Stimulated activated CD4-positive, alpha-beta T cell treated with anti-CD3 and anti-CD28 coated beads, Interleukin-2, amount 100 ng/mL, for 4 hours (primary cell): ENCODE results near the gene RLF.

Source experiments
- DNase-seq: peaks from one replicate; pipeline ENCODE4 v3.0.0-alpha.2; 2020; ENCODE audit warnings: low read depth

The RLF gene

DNA sequence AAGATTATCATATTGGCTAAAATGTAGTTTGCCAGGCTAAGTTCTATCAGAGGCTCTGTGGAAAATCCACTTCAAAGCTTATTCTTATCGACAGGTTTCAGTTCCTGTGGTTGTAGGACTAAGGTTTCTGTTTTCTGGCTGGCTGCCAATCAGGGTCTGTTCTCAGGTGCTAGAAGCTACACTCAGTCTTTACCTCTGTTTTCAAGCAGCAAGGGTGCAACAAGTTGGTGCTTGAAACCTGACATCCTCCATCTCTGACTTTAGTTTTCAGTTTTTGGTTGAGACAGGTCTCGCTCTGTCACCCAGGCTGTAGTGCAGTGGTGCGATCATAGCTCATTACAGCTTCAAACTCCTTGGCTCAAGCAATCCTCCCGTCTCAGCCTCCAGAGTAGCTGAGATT is 71.3 kb downstream of the RLF start:
- peak; percentile 10 for DNase-seq

DNA sequence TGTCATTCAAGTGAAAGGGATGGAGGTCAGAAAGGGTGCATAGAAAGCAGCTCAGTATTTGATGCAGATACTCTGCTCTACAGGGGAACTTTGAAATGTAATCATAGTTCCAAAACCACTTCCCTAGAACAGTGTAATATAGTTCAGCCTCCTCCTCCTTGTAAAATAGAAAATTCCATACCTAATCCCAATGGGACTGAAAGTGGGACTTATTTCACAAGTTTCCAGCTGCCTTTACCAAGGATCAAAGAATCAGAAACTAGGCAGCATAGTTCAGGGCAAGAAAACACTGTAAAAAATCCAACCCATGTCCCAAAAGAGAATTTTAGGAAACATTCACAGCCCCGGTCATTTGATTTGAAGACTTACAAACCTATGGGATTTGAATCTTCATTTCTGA is 78.4 kb downstream of the RLF start:
- no peak for DNase-seq

DNA sequence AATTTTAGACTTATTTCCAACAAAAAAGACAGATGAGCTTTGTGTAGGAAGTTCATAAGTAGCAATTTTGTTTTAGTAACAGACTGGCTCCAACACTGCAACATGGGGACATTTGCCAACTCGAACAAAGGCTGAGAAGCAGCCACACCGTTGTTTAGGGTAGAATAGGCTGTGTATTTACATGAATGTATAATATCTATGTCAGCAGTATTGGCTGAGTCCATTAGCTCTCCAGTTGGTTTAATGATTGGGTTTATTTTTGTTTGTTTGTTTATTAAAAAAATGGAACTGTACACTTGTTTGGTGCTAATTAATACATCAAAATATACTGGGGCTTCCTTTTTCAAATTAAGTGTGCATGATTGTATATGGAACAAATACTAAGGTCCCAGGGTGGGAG is 79.2 kb downstream of the RLF start:
- DNase-seq: no peak

DNA sequence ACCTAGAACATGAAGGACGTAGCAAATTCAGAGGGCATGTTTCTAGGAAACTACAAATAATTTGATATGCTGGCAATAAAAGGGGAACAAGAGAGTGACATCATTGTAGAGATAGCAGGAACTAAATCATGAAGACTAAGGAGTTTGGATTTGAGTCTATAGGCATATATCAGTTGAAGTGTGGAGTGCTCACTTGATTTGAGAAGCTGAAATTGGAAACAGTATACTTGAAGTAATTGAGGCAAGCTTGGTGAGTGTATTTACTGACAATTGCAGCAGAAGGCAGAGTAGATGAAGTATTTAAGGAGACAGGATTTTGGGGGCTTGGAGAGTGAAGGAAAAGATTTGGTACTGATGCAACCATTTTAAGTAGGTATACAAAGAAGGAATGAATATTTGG is 80.2 kb downstream of the RLF start:
- DNase-seq: no peak

DNA sequence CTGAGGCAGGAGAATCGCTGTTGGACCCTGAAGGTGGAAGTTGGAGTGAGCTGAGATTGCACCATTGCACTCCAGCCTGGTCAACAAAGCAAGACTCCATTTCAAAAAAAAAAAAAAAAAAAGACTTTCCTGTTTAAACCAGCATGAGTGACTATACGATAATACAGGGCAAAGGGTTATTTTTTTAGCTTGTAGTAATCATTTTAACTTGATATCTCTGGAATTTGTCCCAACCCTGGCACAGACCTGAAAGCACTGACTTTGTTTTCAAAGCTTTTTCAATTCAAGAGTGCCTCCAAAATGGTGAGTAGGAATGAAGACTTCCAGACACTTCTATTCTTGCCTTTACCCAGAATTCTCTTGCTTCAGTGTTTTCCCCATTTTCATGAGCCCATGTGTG is 82.2 kb downstream of the RLF start:
- DNase-seq: no peak

DNA sequence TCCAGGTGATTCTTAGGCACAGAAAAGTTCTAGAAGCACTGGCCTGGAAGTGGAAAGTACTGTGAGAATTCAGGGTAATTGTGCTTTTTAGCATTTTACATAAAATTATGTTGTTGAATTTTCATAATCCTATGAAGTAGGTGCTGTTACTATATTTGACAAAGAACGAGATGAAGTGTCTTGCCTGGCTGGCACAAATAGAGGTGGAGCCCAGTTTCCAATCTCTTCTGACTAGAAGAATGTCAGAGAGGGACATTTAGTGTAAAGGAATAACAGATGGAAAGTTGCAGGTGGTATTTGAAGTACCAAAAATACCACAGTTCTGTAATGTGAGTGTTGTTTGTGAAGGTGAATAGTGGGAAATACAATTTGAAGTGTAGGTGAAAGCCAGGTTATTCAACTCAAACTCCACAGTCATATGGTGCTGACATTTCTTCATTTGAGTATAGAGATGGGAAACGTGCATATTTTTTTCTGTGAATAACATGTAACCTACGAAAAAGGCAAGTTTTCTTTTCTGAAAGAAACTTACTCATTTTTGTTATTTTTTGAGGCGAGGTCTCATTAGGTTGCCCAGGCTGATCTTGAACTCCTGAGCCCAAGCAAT is 83.1 kb downstream of the RLF start:
- no peak for DNase-seq

DNA sequence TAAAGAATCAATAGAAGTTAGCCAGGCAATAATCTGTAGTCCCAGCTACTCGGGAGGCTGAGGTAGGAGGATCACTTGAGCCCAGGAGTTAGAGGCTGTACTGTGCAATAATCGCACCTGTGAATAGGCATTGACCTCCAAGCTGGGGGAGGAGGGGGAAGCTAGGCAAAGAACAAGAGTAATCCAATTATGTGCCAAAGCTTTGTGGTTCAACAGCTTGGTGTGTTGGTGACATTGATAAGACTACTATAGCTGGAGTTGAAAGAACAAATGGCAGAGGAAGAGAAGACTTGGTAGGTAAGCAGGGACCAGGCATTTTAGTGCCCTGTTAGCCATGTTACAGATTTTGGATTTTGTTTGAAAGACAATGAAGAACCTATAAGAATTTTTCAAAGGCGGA is 84.5 kb downstream of the RLF start:
- DNase-seq: no peak

DNA sequence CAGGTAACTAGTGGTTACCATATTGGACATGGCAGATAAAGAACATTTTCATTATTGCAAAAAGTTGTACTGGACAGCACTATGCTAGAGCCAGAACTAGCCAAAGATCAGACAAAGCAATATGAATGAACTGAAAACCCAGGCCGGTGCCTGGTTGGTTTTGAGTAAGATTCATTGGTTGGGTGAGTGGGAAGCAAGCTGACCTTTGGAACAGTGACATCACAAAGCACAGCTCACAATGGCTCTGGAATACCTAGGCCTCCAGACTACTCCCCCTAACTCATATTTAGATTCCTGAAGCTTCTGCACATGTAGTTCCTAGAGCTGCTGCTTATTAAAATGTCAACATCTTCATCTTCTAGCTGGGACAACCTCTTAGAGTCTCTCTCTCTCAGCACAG is 86.5 kb downstream of the RLF start, which contains the start of gene TMCO2:
TMCO2 (plus strand) TSS at position 283 of the 400 bp plus-strand sequence; CDS start at position 340, 57 bp downstream.
- DNase-seq: no peak

DNA sequence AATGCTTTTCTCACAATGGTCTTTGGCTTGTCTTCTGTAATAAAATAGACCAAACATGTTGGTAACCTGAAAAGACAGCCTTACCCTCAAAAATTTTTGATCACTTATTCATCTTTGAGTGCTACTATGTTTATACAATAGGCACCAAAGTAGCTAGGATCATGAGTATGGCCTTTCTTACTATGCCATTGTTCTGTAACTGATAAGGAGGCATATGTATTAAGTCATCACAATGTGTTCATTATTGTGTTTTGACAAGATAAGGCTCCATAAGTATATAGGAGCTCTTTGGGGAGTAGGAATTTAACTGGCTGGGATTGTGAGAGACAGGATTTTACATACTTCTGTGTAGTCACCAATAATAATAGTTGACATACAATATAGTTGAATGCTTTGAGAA is 87.2 kb downstream of the RLF start:
- no peak for DNase-seq

DNA sequence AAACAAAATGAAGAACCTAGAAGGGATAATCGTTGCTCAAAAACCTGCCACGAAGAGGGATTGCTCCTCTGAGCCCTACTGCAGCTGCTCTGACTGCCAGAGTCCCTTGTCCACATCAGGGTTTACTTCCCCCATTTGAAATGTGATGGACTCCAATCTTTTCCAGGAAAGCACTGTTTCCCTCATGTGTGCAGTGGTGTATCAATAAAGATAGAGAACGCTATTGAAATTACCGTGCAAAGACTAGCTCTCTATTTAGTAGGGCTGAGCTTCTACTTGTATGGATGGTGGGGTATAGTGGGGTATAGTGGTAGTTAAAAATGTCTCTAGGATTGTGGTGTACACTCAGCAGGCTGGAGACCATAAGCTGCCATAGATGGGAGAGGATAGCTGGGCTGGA is 90.3 kb downstream of the RLF start:
- no peak for DNase-seq

DNA sequence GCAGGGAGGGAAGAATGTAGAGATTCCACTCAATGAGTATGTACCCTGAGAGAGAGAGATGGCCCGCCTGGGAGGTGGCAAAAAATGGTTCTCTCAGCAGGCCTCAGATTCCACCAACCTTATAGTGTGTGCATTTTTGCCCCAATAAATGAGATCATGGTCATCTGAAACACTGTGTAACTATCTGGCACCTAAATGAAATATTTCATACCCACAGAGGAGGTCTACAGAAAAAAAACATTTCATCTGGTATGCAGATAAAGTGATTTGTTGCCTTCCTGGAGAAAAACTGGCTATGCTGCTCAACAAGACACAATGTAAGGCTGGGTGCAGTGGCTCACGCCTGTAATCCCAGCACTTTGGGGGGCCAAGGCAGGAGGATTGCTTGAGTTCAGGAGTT is 91.4 kb downstream of the RLF start:
- DNase-seq: no peak

DNA sequence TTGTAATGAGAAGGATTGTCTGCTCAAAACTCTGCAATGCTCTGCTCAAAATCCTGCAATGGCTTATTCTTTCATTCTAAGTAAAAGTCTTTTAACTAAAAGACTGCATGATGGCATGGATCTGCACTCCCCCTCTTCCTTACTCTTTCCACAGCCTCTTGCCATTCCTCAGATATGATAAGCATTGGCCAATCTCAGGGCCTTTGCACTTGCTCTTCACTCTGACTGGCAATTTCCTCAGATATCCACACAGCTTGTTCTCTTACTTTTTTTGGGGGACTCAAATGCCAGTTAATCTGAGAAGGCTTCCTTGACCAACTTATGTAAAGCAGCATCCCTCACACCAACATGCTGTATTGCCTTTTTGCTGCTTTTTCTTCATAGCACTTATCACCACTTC is 94.0 kb downstream of the RLF start:
- no peak for DNase-seq

DNA sequence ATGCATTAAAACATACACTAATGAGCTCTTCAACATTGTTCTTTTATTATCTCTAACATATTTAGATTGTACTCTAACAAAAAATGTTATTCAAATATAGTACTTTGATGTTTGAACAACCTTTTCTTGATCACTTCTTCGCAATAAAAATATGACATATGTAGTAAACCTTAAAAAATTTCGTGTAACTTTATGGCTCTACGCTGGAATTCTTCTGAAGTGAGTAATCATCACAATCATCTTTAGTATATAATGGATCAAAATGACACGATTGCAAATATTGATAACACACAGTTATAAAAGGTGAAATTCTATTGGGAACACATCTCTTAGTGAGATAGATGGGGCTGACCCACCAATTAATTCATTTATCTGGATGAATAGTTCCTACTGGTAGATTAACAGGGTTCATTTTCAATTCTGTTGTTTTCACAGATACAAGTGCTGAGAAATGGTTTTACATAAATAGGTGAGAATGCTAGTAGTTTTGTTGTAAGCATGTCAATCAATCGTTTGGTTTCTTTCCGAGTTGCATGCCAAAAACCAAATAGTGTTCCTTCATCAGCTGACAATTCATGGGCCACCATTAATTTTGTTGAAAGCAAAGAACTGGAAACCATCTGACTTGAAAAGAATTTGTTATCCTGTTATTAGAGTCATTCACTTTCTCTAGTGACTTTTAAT is 95.4 kb downstream of the RLF start:
- no peak for DNase-seq

DNA sequence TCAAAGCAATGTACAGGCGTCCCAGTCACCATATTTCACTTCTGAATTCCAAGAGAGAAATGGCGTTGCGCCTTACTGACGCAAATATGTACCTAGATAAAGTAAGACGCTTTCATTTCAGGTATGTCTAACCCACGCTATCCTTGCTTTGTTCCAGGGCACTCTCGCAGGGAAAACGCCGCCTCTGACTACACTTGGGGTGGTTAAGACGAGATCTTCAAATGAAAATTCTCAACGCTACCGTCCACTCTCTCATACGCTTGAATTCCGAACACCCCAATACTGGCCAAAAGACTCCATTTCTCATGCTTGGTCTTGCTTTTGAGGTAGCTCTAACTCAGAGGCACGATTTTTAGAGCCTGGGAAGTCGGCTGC is 96.1 kb downstream of the RLF start:
- peak; percentile 15 for DNase-seq

DNA sequence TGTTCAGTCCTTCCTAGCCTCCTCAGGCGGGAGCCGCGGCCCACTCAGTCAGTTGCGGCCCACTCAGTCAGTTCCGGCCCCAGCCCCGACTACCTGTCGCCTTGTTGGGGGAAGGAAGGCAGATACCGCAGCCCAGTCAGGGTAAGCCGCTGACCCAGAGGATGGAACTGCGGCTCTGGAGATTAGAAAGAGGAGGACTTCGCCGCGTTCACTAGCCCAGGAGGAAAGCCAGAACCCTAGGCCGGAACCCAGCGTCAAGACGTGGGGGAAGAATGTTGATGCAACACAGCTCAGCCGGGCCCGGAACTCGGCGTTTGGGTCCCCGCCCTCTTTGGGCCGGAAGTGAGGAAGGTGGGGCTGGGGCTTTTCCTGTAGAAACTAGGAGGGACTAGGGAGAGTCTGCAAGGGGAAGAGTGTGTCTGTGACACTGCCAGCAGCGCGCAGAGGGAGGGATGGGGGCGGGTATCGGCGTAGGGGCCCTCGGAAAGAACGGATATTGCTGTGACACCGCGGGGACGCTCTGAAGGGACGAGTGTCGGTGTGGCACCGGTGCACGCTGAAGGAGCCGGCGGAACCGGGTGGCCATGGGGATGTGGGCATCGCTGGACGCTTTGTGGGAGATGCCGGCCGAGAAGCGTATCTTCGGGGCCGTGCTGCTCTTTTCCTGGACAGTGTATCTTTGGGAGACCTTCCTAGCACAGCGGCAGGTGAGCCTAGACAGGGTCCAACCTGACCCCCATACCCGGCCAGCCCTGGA is 96.7 kb downstream of the RLF start, which contains the start of gene ZMPSTE24:
ZMPSTE24 (plus strand) TSS at position 549 of the 757 bp plus-strand sequence; CDS start at position 585, 36 bp downstream.
- DNase-seq: peak; percentile 95

DNA sequence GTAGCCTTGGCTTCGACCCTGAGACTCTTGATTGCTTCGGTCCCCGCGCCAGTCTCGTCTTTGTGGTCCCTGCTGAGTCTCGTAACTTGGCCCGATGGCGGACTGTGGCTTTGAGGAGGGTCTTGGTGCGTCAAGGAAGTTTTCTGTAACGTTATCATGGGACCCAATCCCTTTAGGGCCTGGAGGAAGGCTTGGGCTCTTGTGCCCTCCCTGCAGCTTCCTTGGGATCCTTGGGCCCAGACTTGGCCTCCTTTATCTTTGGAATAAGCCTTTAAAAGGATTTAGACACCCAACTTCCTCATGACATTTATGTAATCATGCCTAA is 97.2 kb downstream of the RLF start:
- no peak for DNase-seq

DNA sequence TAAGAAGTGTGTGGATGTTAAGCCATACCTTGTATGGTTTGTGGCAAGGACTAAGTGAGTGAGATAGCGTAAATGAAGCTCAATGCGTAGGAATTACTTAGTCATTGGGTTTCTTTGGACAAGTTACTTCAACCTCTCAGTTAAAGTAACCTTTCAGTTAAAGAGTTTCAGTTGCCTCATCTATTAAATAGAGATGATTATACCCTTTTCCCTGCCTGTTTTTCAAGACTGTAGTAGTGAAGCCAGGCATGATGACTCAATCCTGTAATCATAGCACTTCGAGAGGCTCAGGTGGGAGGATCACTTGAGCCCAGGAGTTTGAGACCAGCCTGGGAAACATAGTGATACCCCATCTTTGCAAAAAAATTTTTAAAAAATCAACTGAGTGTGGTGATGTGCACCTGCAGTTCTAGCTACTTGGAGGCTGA is 103.2 kb downstream of the RLF start:
- DNase-seq: no peak

DNA sequence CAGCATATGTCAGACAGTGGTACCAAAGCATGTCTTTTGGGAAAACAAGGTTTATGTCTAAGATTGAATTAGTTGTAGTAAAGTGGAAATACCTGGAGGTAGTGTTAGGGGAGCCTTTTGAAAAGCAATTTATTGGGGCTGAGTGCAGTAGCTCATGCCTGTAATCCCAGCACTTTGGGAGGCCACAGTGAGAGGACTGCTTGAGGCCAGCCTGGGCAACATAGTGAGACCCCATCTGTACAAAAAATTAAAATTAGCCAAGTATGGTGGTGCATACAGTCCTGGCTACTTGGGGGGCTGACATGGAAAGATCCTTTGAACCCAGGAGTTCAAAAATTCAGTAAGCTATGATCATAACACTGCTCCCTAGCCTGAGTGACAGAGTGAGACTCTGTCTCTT is 104.1 kb downstream of the RLF start:
- no peak for DNase-seq

DNA sequence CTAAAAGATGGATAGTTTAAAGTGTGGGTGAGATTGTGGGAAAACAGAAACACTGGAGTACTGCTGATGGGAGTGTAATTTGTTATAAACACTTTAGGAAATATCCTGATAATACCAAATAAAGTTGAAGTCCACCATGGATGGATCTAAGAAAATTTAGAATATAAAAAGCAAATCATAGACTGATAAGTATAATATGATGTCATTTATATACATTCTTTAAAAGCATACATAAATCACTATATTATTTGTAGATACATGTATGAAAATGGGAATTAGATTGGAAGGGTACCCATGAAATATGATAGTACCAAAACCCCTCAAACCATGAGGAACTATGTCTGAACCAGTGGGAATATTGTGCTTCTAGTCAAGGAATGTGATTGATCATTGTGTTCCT is 104.7 kb downstream of the RLF start:
- no peak for DNase-seq

DNA sequence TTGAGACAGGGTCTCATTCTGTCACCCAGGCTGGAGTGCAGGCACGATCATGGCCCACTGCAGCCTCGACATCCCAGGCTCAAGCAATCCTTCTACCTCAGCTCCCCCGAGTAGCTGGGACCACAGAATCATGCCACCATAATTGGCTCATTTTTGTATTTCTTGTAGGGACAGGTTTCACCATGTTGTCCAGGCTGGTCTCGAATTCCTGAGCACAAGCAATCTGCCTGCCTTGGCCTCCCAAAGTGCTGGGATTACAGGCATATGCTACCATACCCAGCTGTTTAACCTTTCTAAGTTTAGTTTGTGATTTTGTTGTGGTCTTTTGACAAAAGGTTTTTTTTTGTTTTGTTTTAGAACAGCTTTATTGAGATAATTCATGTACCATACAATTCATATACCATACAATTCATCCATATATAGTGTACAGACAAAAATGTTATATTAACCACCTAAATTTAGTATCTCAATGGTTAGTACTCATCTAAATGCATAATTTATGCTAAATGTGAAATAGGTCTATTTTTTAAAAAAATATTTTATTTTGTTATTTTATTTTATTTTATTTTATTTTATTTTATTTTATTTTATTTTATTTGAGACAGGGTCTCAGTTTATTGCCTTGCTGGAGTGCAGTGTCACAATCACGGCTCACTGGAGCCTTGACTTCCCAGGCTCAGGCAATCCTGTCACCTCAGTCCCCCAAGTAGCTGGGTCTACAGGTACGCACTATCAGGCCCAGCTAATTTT is 105.8 kb downstream of the RLF start:
- no peak for DNase-seq

DNA sequence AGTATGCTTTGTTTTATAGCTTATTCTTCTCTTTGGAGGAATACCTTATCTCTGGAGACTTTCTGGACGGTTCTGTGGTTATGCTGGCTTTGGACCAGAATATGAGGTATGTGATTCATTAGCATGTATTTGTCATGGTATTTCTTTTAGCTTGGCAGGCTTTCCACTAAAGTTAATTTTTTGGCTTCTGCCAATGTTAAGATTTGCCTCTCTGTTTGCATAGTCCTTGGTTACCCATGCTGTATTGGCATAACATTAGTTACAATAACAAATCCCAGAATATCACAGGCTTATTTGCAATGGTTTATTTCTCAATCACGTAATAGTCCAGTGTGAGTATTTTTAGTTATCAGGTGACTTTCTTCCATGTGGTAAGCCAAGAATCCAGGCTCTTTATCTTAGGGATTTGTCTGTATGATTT is 106.6 kb downstream of the RLF start:
- DNase-seq: no peak

DNA sequence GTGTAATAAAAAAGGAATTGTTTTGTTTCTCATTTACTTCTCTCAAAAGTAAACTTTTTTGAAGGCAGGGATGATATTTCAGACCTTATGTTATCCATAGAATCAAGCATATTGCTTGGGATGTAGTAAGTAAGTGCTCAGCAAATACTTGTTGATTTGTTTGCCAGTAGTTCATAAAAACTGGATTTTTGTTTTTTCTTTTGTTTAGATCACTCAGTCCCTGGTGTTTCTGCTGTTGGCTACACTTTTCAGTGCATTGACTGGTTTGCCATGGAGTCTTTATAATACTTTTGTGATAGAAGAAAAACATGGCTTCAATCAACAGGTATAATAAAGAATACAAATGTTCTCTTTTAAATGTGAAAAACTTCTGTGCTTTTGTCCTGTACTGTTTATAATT is 107.0 kb downstream of the RLF start:
- no peak for DNase-seq
